Loucy (cell line): ENCODE results near the gene PANK4.

Source experiments
- H2AFZ ChIP-seq: fragments of 200-600 bp; sonication (generic); 2 replicates; pipeline ENCODE4 v1.6.0; 2016; ENCODE audit warnings: antibody characterized with exemption, mild to moderate bottlenecking, low read length, moderate library complexity
- H3F3A ChIP-seq: fragments of 200-600 bp; 2 replicates; pipeline ENCODE4 v1.6.0; 2016; ENCODE audit warnings: antibody characterized with exemption, low read depth, mild to moderate bottlenecking
- H3K27me3 ChIP-seq: fragments of 200-600 bp; sonication (generic); 2 replicates; pipeline ENCODE4 v1.6.1; 2014; ENCODE audit warnings: low read length, mild to moderate bottlenecking; ENCODE audit not compliant: insufficient read depth, poor library complexity, severe bottlenecking
- H3K36me3 ChIP-seq: fragments of 200-600 bp; sonication (generic); 2 replicates; pipeline ENCODE4 v1.6.1; 2016; ENCODE audit warnings: low read length; ENCODE audit not compliant: insufficient read depth
- H3K4me1 ChIP-seq: fragments of 200-600 bp; sonication (generic); 2 replicates; pipeline ENCODE4 v1.5.1; 2014; ENCODE audit warnings: low read length, mild to moderate bottlenecking; ENCODE audit not compliant: insufficient read depth, poor library complexity, severe bottlenecking
- H3K4me2 ChIP-seq: fragments of 200-600 bp; sonication (generic); 2 replicates; pipeline ENCODE4 v1.6.0; 2014; ENCODE audit warnings: antibody characterized with exemption, low read length, low read depth, mild to moderate bottlenecking; ENCODE audit not compliant: poor library complexity, severe bottlenecking
- H3K4me3 ChIP-seq: fragments of 200-600 bp; sonication (generic); 2 replicates; pipeline ENCODE4 v1.5.1; 2014; ENCODE audit warnings: low read length, mild to moderate bottlenecking, mixed read lengths; ENCODE audit not compliant: poor library complexity, severe bottlenecking
- H3K79me2 ChIP-seq: fragments of 200-600 bp; sonication (generic); 2 replicates; pipeline ENCODE4 v1.6.1; 2014; ENCODE audit warnings: low read length; ENCODE audit not compliant: insufficient read depth
- H3K9ac ChIP-seq: fragments of 200-600 bp; sonication (generic); 2 replicates; pipeline ENCODE4 v1.6.0; 2014; ENCODE audit warnings: mild to moderate bottlenecking, low read depth, low read length, moderate library complexity; ENCODE audit not compliant: poor library complexity, severe bottlenecking
- H3K9me2 ChIP-seq: fragments of 200-600 bp; sonication (generic); replicated peaks from 2 replicates; pipeline ENCODE4 v1.6.1; 2016; ENCODE audit warnings: low read depth, low read length, mixed read lengths
- H3K9me3 ChIP-seq: fragments of 200-600 bp; sonication (generic); 2 replicates; pipeline ENCODE4 v1.6.1; 2014; ENCODE audit warnings: mild to moderate bottlenecking, antibody characterized with exemption, low read length, low read depth; ENCODE audit not compliant: insufficient read depth
- H4K20me1 ChIP-seq: fragments of 200-600 bp; sonication (generic); 2 replicates; pipeline ENCODE4 v1.6.0; 2014; ENCODE audit warnings: antibody characterized with exemption, low read length, mild to moderate bottlenecking; ENCODE audit not compliant: insufficient read depth, poor library complexity, severe bottlenecking
- EZH2phosphoT487 ChIP-seq: fragments of 200-600 bp; IDR thresholded peaks from 2 replicates; pipeline ENCODE4 v1.6.1; 2018; ENCODE audit warnings: antibody characterized with exemption, mild to moderate bottlenecking, moderate library complexity, borderline replicate concordance
- TF ChIP-seq, protein P1 (sequence below): fragments of 200-600 bp; sonication (generic); conservative IDR thresholded peaks from 2 replicates; pipeline ENCODE4 v1.5.1; 2014; ENCODE audit warnings: mild to moderate bottlenecking, antibody characterized with exemption, low read length

The PANK4 gene

DNA sequence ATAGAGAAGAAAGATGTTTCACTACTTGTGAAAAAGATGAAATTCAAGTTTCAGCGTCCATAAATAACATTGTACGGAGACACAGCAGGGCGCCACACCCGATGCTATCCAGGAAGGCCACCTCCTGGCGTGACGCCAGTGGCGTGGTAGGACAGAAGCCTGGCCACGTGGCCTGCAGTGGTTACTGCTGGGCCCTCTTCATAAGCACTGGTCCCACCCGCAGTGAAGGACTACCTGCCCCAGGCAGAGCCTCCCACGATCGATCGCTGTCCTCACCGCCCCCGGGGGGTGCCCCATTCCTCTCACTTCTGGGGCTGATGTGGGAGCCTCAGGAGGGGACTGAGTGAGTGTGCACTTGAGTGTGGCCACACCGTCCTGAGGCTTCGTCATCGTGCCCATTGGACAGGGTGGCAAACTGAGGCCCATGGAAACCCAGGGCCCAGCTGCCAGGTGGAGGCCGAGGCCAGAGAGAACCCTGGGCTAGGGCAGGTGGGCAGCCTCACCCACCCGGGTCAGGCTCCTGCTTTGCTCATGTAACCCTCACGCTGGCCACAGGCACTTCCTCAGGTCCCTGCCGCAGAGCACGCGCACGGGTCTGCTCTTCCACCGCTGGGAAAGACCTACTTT is 15.3 kb upstream of the PANK4 start:
- Histone ChIP-seq H3K9ac (no peak overlapping the region), H3K9me2 (no peaks in the 10 kb centered on the region), H3K79me2 (no peaks in the 10 kb centered on the region), H3F3A (no peaks in the 10 kb centered on the region), H3K36me3 (no peaks in the 10 kb centered on the region), H3K4me1 (peaks cover 11% of the 10 kb centered on the region), H2AFZ (no peak overlapping the region), H3K27me3 (no peaks in the 10 kb centered on the region), H3K4me2 (no peak overlapping the region), H3K9me3 (no peaks in the 10 kb centered on the region), H4K20me1 (no peaks in the 10 kb centered on the region), H3K4me3 (no peak overlapping the region)
- TF ChIP-seq EZH2phosphoT487, result no peak
- TF ChIP-seq, protein P1, sequence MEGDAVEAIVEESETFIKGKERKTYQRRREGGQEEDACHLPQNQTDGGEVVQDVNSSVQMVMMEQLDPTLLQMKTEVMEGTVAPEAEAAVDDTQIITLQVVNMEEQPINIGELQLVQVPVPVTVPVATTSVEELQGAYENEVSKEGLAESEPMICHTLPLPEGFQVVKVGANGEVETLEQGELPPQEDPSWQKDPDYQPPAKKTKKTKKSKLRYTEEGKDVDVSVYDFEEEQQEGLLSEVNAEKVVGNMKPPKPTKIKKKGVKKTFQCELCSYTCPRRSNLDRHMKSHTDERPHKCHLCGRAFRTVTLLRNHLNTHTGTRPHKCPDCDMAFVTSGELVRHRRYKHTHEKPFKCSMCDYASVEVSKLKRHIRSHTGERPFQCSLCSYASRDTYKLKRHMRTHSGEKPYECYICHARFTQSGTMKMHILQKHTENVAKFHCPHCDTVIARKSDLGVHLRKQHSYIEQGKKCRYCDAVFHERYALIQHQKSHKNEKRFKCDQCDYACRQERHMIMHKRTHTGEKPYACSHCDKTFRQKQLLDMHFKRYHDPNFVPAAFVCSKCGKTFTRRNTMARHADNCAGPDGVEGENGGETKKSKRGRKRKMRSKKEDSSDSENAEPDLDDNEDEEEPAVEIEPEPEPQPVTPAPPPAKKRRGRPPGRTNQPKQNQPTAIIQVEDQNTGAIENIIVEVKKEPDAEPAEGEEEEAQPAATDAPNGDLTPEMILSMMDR, result no peak

DNA sequence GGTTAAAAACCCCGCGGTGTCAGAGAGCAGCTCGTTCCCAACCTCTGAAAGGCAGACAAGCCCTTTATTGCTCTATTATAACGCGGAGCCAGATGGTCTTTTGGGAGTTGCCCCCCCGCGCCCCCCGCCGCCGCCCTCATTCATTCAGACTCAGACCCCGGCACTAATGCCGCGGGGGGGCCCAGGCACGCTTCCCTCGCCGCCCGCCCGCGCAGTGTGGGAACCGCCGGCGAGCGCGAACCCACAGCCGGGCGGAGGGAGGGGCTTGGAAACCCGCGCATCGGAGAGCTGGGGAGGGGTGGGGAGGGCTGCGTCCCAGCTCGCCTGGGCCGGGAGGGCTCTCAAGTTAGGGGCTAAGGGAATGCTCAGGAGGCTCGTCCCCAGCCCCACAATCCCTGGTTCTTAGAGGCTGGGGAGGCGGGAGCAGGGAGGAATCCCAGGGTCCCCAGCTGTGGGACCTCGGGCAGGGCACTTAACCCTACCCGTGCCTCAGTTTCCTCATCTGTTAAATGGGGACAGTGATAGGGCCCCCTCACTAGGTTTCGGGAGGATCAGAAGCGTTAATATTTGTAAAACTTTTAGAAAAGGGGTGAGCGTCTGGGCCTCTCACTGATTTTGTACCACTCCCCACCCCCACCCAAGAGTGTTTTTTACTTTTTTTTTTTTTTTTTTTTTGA is 14.6 kb upstream of the PANK4 start:
- no peaks in the 10 kb centered on the region for H3K36me3 ChIP-seq
- no peak overlapping the region for H3K4me2 ChIP-seq
- H3F3A ChIP-seq, result no peaks in the 10 kb centered on the region
- no peaks in the 10 kb centered on the region for H4K20me1 ChIP-seq
- H3K9me3 ChIP-seq, result no peaks in the 10 kb centered on the region
- TF ChIP-seq, protein P1, result no peak
- TF ChIP-seq EZH2phosphoT487, result no peak
- H3K79me2 ChIP-seq, result no peaks in the 10 kb centered on the region
- no peak overlapping the region for H2AFZ ChIP-seq
- H3K9me2 ChIP-seq, result no peaks in the 10 kb centered on the region
- no peak overlapping the region for H3K4me3 ChIP-seq
- H3K27me3 ChIP-seq, result no peaks in the 10 kb centered on the region
- H3K4me1 ChIP-seq, result peaks cover 11% of the 10 kb centered on the region
- no peak overlapping the region for H3K9ac ChIP-seq

DNA sequence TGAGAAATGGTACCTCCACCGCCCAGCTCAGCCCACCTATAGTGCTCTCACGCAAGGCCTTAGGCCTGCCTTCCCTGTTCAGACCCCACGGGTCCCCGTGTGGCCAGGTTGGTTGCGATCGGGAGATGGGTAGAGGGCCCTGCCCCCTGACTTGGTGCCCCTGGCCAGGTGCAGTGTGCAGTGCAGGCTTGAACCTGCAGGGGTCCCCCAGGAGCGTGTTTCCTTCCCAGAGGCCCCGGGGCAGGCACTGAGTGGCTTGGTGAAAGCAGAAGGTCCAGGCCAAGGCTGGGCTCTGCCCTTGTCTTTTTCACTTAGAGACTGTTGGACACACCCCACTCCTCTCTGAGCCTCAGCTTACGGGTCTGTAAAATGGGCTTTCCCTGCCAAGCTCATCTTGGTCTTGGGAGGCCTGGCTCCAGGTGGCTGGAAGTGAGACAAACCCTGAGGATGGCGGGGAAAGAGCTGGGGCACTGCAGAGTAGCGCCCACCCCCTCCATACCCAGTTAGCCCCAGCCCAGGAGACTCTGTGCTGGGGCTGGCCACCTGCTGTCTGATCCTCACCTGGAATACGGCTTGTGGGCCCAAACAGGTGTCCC is 13.0 kb upstream of the PANK4 start:
- TF ChIP-seq EZH2phosphoT487, result no peak
- TF ChIP-seq, protein P1, result peak; percentile 57
- Histone ChIP-seq H3K9ac (no peak overlapping the region), H3K36me3 (no peaks in the 10 kb centered on the region), H4K20me1 (no peaks in the 10 kb centered on the region), H2AFZ (no peak overlapping the region), H3F3A (no peaks in the 10 kb centered on the region), H3K27me3 (no peaks in the 10 kb centered on the region), H3K9me3 (no peaks in the 10 kb centered on the region), H3K4me1 (peaks cover 6% of the 10 kb centered on the region), H3K9me2 (no peaks in the 10 kb centered on the region), H3K4me3 (no peak overlapping the region), H3K79me2 (no peaks in the 10 kb centered on the region), H3K4me2 (no peak overlapping the region)
